PC-9 (cell line): ENCODE data around the gene SDHC. TPM values are rescaled to one million over a fixed set of nuclear protein-coding genes. Genes with fewer than 3 reads are reported as not detected.
A peak's percentile ranks its signal among the peaks of the same experiment; 100 is the strongest.
"Not testable (repeated sequence)": the region's sequence is repeated elsewhere in the genome, so short reads cannot be mapped to it uniquely, and the experiment has no call there.

ENCODE experiments used
- BruUV-seq: library from RNA; stranded (reverse); fragments of 400-500 nt; replicated peaks from 2 replicates; lab custom pipeline; 2021; lab: Mats Ljungman, UMichigan
- CTCF ChIA-PET: fragments of 300-600 bp; sonication (Branson Sonifier 250); formaldehyde crosslinking; loops from one replicate; lab custom pipeline; 2022; ENCODE audit warnings: antibody characterized with exemption; lab: Charles Lee
- POLR2A ChIA-PET: fragments of 300-600 bp; sonication (Branson Sonifier 250); formaldehyde crosslinking; loops from one replicate; lab custom pipeline; 2022; ENCODE audit warnings: antibody characterized with exemption; ENCODE audit not compliant: unreplicated experiment; lab: Charles Lee
- DNase-seq, 2 experiments: peaks; one replicate each; pipeline versions ENCODE4 v3.0.0 to v3.0.0-alpha.2; 2015 to 2022; ENCODE audit warnings: mixed read lengths in 1 of 2
- H2AFZ ChIP-seq: fragments of 200-600 bp; sonication (generic); 2 replicates; pipeline ENCODE4 v1.8.1; 2017; ENCODE audit warnings: antibody characterized with exemption
- H3F3A ChIP-seq: fragments of 200-600 bp; sonication (generic); 2 replicates; pipeline ENCODE4 v1.8.1; 2017; ENCODE audit warnings: antibody characterized with exemption, mild to moderate bottlenecking, low read depth; ENCODE audit not compliant: insufficient read depth
- H3K27ac ChIP-seq: fragments of 200-600 bp; sonication (generic); 2 replicates; pipeline ENCODE4 v1.6.1; 2016; ENCODE audit warnings: mixed run types
- H3K27me3 ChIP-seq: fragments of 200-600 bp; sonication (generic); 2 replicates; pipeline ENCODE4 v1.6.1; 2016; ENCODE audit warnings: low read depth, mixed run types; ENCODE audit not compliant: insufficient read depth
- H3K36me3 ChIP-seq: fragments of 200-600 bp; sonication (generic); 2 replicates; pipeline ENCODE4 v1.6.1; 2016; ENCODE audit warnings: low read depth, mixed run types
- H3K4me1 ChIP-seq: fragments of 200-600 bp; sonication (generic); replicated peaks from 2 replicates; pipeline ENCODE4 v1.6.1; 2016; ENCODE audit warnings: mixed run types; ENCODE audit not compliant: insufficient read depth
- H3K4me2 ChIP-seq: fragments of 200-600 bp; sonication (generic); 2 replicates; pipeline ENCODE4 v1.6.1; 2017; ENCODE audit warnings: mixed run types
- H3K4me3 ChIP-seq: fragments of 200-600 bp; sonication (generic); 2 replicates; pipeline ENCODE4 v1.6.1; 2016; ENCODE audit warnings: mixed run types
- H3K79me2 ChIP-seq: fragments of 200-600 bp; sonication (generic); 2 replicates; pipeline ENCODE4 v1.6.1; 2017; ENCODE audit warnings: low read depth, mixed run types
- H3K9me2 ChIP-seq: fragments of 200-600 bp; sonication (generic); 2 replicates; pipeline ENCODE4 v1.8.1; 2017; ENCODE audit warnings: mild to moderate bottlenecking; ENCODE audit not compliant: insufficient read depth
- H3K9me3 ChIP-seq: fragments of 200-600 bp; sonication (generic); 2 replicates; pipeline ENCODE4 v1.8.1; 2016; ENCODE audit warnings: low read depth; ENCODE audit not compliant: insufficient read depth
- H4K20me1 ChIP-seq: fragments of 200-600 bp; sonication (generic); 2 replicates; pipeline ENCODE4 v1.8.1; 2017; ENCODE audit not compliant: insufficient read depth
- EZH2 ChIP-seq: fragments of 200-600 bp; sonication (generic); IDR thresholded peaks from 2 replicates; pipeline ENCODE4 v1.8.0; 2017; ENCODE audit warnings: antibody characterized with exemption, low read depth
- intact Hi-C: fragments of 100-400 bp; cut with micrococcal nuclease; formaldehyde crosslinking; loops from one replicate; pipeline ENCODE4 v1.10.0; 2022; ENCODE audit not compliant: unreplicated experiment
- total RNA-seq: library from RNA; stranded (reverse); gene quantifications from 2 replicates; pipeline ENCODE4 v1.2.3, GENCODE V29; 2021
- TF ChIP-seq, protein P1 (sequence below): fragments of 200-600 bp; sonication (generic); conservative IDR thresholded peaks from 2 replicates; pipeline ENCODE4 v1.6.1; 2017; ENCODE audit warnings: mixed run types, antibody characterized with exemption, mild to moderate bottlenecking, moderate library complexity

Gene SDHC
- total RNA-seq, 1 experiment from 2014 or later = 215 TPM

DNA sequence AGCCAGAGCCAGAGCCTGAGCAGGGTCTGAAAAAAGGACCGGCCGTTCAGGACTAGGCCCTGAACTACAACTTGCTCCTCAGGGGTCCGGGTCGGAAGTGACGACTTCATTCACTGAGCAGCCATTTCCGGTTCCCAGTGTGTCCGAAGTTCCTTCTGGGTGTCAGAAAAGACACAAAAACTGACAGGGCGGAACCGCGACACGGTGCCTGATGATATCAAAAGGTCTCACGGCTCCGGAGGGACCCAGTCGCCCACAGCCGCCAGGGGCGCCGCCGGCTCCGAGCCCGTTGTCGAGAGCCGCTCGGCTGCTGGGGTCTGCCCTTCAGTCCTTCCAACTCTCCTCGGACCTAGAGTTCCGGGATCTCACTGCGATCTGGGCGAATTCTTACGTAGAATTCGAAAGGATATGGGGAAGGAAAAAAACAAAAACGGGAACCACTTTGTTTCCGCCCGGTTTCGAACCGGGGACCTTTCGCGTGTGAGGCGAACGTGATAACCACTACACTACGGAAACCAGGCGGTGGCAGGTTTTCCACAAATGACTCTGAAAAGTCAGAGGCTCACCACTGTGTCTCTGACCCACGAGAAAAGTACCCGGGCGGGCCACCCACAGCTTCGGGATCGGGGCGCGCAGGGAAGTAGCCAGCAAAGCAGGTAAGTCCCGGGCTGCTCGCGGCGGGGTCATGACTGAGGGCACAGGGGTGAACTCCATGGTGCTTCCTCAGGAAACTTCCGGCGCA is 85.2 kb downstream of the SDHC start:
- peak overlapping the region; percentile 82 for H3K4me2 ChIP-seq
- H3K27me3 ChIP-seq = no peaks in the 10 kb centered on the region
- H4K20me1 ChIP-seq = no peaks in the 10 kb centered on the region
- peak overlapping the region; percentile 99 for H3K27ac ChIP-seq
- H3K9me2 ChIP-seq = no peaks in the 10 kb centered on the region
- no peaks in the 10 kb centered on the region; the same call in 1 of the 2 replicates for H3K9me3 ChIP-seq
- ChIA-PET CTCF (interaction anchor here (0.6 to 1.0 kb wide), 2 partner anchors 17 kb away, joined by 3 read pairs; no protein-coding TSS in a partner anchor), POLR2A (interaction anchor here (0.5 kb wide), 1 partner anchor 327 kb away, joined by 5 read pairs; no protein-coding TSS in a partner anchor)
- H3K79me2 ChIP-seq = no peaks in the 10 kb centered on the region
- peak overlapping the region; percentile 67 for H3K4me3 ChIP-seq
- peak; percentile 83 to 84 for DNase-seq
- no TSS peak for BruUV-seq
- peaks cover 44% of the 10 kb centered on the region for H3K4me1 ChIP-seq
- intact Hi-C loops = loop anchor here (1.0 to 10.0 kb wide), 4 partner anchors 9 to 345 kb away; partner anchors contain the start of gene DUSP12
- TF ChIP-seq, protein P1, sequence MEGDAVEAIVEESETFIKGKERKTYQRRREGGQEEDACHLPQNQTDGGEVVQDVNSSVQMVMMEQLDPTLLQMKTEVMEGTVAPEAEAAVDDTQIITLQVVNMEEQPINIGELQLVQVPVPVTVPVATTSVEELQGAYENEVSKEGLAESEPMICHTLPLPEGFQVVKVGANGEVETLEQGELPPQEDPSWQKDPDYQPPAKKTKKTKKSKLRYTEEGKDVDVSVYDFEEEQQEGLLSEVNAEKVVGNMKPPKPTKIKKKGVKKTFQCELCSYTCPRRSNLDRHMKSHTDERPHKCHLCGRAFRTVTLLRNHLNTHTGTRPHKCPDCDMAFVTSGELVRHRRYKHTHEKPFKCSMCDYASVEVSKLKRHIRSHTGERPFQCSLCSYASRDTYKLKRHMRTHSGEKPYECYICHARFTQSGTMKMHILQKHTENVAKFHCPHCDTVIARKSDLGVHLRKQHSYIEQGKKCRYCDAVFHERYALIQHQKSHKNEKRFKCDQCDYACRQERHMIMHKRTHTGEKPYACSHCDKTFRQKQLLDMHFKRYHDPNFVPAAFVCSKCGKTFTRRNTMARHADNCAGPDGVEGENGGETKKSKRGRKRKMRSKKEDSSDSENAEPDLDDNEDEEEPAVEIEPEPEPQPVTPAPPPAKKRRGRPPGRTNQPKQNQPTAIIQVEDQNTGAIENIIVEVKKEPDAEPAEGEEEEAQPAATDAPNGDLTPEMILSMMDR = peak; percentile 59
- no peak for TF ChIP-seq EZH2
- no peaks in the 10 kb centered on the region for H3K36me3 ChIP-seq
- H2AFZ ChIP-seq = peak overlapping the region; percentile 84
- peaks cover 54% of the 10 kb centered on the region for H3F3A ChIP-seq

DNA sequence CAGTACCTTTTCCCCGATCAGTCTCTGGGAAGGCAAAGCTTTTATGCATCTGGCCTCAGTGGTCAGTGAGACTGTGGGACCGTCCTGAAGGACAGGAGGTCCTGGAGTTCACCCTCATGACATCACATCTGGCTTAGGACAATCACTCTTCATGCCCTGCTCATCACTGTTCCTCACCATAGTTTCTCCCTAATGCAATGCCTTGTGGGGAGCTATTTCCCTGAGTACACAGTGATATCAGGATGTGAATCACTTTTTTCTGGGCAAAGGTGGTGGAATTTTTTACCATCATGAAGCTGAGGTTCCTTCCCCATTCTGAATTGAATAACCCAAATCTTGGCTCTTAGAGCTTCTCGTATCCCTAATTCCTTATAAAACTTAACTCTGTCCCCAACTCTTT is 88.3 kb downstream of the SDHC start:
- no peaks in the 10 kb centered on the region for H3K27me3 ChIP-seq
- ChIA-PET CTCF (no interaction called here), POLR2A (no interaction called here)
- no peak overlapping the region for H3K4me3 ChIP-seq
- H3K9me2 ChIP-seq = no peaks in the 10 kb centered on the region
- peaks cover 31% of the 10 kb centered on the region for H3K4me1 ChIP-seq
- H3K9me3 ChIP-seq = no peaks in the 10 kb centered on the region; the same call in 1 of the 2 replicates
- H3K79me2 ChIP-seq = no peaks in the 10 kb centered on the region
- TF ChIP-seq EZH2 = no peak
- TF ChIP-seq, protein P1 = no peak
- no peaks in the 10 kb centered on the region for H3K36me3 ChIP-seq
- peak in 1 of 2 experiments; percentile 62 for DNase-seq
- intact Hi-C loops = no loop called here
- peaks cover 45% of the 10 kb centered on the region for H3F3A ChIP-seq
- H3K27ac ChIP-seq = no peak overlapping the region
- BruUV-seq = no TSS peak
- H4K20me1 ChIP-seq = no peaks in the 10 kb centered on the region
- H2AFZ ChIP-seq = no peak overlapping the region
- H3K4me2 ChIP-seq = peak overlapping the region; percentile 44; the same call in 1 of the 2 replicates

DNA sequence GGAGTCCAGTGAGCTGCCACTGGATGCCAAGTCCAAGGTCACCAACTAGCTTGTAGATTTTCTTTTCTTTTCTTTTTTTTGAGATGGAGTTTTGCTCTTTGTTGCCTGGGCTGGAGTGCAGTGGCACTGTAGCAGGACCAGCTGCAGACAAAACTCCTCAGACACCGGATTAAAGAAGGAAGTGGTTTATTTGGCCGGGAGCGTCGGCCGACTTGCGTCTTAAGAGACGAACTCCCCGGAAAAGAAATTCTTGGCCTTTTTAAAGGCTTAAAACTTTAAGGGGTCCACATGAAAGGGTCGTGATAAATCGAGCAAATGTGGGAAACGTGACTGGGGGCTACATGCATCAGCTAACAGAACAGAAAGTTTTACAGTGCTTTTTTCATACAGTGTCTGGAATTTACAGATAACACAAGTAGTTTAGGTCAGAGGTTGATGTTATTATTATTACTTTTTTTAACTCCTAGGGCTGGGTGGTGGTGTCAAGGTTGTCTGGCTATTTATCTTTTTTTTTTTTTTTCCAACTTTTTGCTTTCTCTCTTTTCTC is 89.9 kb downstream of the SDHC start:
- H3F3A ChIP-seq = peaks cover 28% of the 10 kb centered on the region
- peaks cover 21% of the 10 kb centered on the region for H3K4me1 ChIP-seq
- H3K27me3 ChIP-seq = no peaks in the 10 kb centered on the region
- no peak overlapping the region for H3K4me2 ChIP-seq
- intact Hi-C loops = loop anchor here (2.0 kb wide), 1 partner anchor 17 kb away; no protein-coding TSS in a partner anchor
- no peaks in the 10 kb centered on the region; the same call in 1 of the 2 replicates for H3K9me3 ChIP-seq
- H2AFZ ChIP-seq = no peak overlapping the region
- no TSS peak for BruUV-seq
- H3K9me2 ChIP-seq = no peaks in the 10 kb centered on the region
- no peaks in the 10 kb centered on the region for H3K36me3 ChIP-seq
- no peak overlapping the region for H3K4me3 ChIP-seq
- no peak for DNase-seq
- ChIA-PET POLR2A (no interaction called here), CTCF (no interaction called here)
- no peaks in the 10 kb centered on the region for H3K79me2 ChIP-seq
- no peak for TF ChIP-seq EZH2
- TF ChIP-seq, protein P1 = no peak
- no peak overlapping the region for H3K27ac ChIP-seq
- no peaks in the 10 kb centered on the region for H4K20me1 ChIP-seq

DNA sequence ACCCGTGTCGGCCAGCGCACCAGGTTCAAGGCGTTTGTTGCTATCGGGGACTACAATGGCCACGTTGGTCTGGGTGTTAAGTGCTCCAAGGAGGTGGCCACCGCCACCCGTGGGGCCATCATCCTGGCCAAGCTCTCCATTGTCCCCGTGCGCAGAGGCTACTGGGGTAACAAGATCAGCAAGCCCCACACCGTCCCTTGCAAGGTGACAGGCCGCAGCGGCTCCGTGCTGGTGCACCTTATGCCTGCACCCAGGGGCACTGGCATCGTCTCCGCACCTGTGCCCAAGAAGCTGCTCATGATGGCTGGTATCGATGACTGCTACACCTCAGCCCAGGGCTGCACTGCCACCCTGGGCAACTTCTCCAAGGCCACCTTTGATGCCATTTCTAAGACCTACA is 92.4 kb downstream of the SDHC start:
- POLR2A ChIA-PET, H3K27me3 ChIP-seq, H3K27ac ChIP-seq, H4K20me1 ChIP-seq, H3K4me2 ChIP-seq, intact Hi-C loops, H3K9me3 ChIP-seq, H3K9me2 ChIP-seq, H3K4me3 ChIP-seq, CTCF ChIA-PET, H2AFZ ChIP-seq, H3K36me3 ChIP-seq, H3F3A ChIP-seq, H3K79me2 ChIP-seq, BruUV-seq, DNase-seq: not testable (repeated sequence)
- H3K4me1 ChIP-seq = peaks cover 13% of the 10 kb centered on the region
